ENCODE measurements around the gene DUSP1.

DNA sequence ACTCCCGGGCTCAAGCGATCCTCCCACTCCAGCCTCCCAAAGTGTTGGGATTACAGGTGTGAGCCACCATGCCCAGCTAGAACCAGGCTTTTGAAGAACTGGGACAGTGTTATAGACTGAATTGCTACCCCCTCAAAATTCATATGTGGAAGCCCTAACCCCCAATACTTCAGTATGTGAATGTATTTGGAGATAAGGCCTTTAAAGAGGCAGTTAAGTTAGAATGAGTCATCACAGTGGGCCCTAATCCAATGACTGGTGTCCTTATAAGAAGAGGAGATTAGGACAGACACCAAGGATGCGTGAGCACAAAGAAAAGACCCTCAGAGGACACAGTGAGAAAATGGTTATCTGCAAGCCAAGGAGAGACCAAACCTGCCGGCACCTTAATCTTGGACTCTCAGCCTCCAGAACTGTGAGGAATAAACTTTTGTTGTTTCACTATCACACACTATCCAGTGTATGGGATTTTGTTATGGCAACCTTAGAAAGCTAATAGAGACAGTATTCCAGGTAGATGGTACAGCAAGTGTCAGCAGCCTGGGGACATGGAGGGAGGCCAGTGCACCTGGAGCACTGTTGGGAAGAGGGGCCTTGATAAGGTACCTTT, 31.7 kb upstream of the DUSP1 start:
- TF ChIP-seq, protein P1, sequence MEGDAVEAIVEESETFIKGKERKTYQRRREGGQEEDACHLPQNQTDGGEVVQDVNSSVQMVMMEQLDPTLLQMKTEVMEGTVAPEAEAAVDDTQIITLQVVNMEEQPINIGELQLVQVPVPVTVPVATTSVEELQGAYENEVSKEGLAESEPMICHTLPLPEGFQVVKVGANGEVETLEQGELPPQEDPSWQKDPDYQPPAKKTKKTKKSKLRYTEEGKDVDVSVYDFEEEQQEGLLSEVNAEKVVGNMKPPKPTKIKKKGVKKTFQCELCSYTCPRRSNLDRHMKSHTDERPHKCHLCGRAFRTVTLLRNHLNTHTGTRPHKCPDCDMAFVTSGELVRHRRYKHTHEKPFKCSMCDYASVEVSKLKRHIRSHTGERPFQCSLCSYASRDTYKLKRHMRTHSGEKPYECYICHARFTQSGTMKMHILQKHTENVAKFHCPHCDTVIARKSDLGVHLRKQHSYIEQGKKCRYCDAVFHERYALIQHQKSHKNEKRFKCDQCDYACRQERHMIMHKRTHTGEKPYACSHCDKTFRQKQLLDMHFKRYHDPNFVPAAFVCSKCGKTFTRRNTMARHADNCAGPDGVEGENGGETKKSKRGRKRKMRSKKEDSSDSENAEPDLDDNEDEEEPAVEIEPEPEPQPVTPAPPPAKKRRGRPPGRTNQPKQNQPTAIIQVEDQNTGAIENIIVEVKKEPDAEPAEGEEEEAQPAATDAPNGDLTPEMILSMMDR (IDR thresholded peaks at IDR 0.05) = no peak
- TF ChIP-seq POLR2A (IDR thresholded peaks at IDR 0.05) (no peak), POLR2AphosphoS5 (IDR thresholded peaks at IDR 0.05) (no peak)
